GM19372 (cell line): ENCODE data around the gene CSE1L.
"Not testable (repeated sequence)": the region's sequence is repeated elsewhere in the genome, so short reads cannot be mapped to it uniquely, and the experiment has no call there.

ENCODE experiments used
- ATAC-seq: cut with Tn5 transposase; IDR thresholded peaks from one replicate; pipeline ENCODE4 v1.9.1; 2021; ENCODE audit warnings: mild to moderate bottlenecking, low read depth, moderate library complexity; ENCODE audit not compliant: unreplicated experiment

The CSE1L gene

GRCh38 chr20:49046087-49046900 lies at the start of gene CSE1L:
TSS of gene CSE1L (plus strand) at chr20:49046312. CDS start at chr20:49058464, 12,152 bp downstream.
- peak; percentile 86 for ATAC-seq

GRCh38 chr20:48999890-49000870 lies 45.9 kb upstream of the CSE1L start:
- ATAC-seq, result no peak

- no peak for ATAC-seq
These were observed 44.4 kb upstream of the CSE1L start for GRCh38 chr20:49001741-49002140.

GRCh38 chr20:49006446-49006980 lies 39.6 kb upstream of the CSE1L start:
- no peak for ATAC-seq

GRCh38 chr20:49009899-49010631 lies 36.0 kb upstream of the CSE1L start:
- ATAC-seq, result no peak

GRCh38 chr20:49024220-49024619 lies 21.9 kb upstream of the CSE1L start:
- no peak for ATAC-seq

GRCh38 chr20:49028177-49028576 lies 17.9 kb upstream of the CSE1L start:
- not testable (repeated sequence) for ATAC-seq

GRCh38 chr20:49028684-49029083 lies 17.4 kb upstream of the CSE1L start:
- ATAC-seq, result no peak

GRCh38 chr20:49029203-49029602 lies 16.9 kb upstream of the CSE1L start:
- ATAC-seq, result no peak

GRCh38 chr20:49030954-49031619 lies 15.0 kb upstream of the CSE1L start:
- no peak for ATAC-seq

- no peak for ATAC-seq
These were observed 13.7 kb upstream of the CSE1L start for GRCh38 chr20:49032455-49032854.

GRCh38 chr20:49034070-49034732 lies 11.9 kb upstream of the CSE1L start:
- no peak for ATAC-seq

GRCh38 chr20:49037962-49038387 lies 8.1 kb upstream of the CSE1L start:
- ATAC-seq, result no peak

- no peak for ATAC-seq
These were observed 6.3 kb upstream of the CSE1L start for GRCh38 chr20:49039854-49040253.

- no peak for ATAC-seq
These were observed 3.1 kb upstream of the CSE1L start for GRCh38 chr20:49043000-49043399.

GRCh38 chr20:49045440-49046086 lies 549 bp upstream of the CSE1L start:
- ATAC-seq, result no peak

GRCh38 chr20:49052334-49052733 lies 6.2 kb downstream of the CSE1L start:
- ATAC-seq, result no peak

GRCh38 chr20:49054056-49054643 lies 8.0 kb downstream of the CSE1L start:
- ATAC-seq, result no peak
